Vagina (tissue), 2 donors: Measurements from ENCODE around the gene CDK5R1.

Experiments
- POLR2A ChIP-seq, 2 donors: fragments of 450-650 bp; IDR thresholded peaks; one replicate each; pipeline ENCODE4 v1.6.1; 2017; ENCODE audit warnings: antibody characterized with exemption in 2 of 2, mild to moderate bottlenecking in 2 of 2, moderate library complexity in 2 of 2
- TF ChIP-seq, protein P1 (sequence below), 3 experiments: fragments of 450-650 bp in 2 of 3; fragments of 200-600 bp in 1 of 3; sonication (generic) in 1 of 3; IDR thresholded peaks; one replicate each; pipeline ENCODE4 v1.5.1; 2017 to 2019; ENCODE audit warnings: antibody characterized with exemption in 3 of 3, mild to moderate bottlenecking in 2 of 3, moderate library complexity in 2 of 3

DNA sequence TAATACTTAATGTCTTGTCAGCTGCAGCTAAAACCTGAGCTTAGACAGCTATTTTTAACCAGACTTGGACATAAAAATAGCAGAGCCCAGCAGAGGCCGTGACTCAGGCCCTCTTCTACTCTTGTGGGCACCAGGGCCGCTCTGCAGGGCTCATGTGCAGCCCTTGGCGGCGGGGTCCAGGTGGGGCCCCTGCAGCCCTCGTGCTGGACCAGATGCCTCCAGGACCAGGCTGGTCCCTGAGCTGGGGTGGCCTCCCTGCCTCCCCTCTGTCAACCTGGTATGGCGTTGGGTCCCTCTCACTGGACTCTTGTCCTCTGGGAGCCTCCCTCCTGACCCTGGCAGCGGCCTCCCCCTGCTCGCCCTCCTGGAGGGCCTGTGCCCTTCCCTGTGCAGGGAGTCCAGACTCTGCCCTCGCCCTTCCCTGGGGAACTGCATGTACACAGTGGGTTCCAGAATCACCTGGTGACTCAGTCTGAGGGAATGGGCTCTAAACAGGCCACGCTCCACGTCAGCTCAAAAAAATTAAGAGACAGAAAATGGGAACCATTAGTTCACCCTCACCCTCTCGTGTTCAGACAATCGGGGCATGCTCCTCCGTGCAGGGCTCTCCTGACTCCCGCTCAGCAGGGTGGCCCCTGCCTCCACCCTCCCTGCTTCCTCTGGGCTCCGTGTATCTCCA, 9.7 kb downstream of the CDK5R1 start:
- TF ChIP-seq, protein P1, sequence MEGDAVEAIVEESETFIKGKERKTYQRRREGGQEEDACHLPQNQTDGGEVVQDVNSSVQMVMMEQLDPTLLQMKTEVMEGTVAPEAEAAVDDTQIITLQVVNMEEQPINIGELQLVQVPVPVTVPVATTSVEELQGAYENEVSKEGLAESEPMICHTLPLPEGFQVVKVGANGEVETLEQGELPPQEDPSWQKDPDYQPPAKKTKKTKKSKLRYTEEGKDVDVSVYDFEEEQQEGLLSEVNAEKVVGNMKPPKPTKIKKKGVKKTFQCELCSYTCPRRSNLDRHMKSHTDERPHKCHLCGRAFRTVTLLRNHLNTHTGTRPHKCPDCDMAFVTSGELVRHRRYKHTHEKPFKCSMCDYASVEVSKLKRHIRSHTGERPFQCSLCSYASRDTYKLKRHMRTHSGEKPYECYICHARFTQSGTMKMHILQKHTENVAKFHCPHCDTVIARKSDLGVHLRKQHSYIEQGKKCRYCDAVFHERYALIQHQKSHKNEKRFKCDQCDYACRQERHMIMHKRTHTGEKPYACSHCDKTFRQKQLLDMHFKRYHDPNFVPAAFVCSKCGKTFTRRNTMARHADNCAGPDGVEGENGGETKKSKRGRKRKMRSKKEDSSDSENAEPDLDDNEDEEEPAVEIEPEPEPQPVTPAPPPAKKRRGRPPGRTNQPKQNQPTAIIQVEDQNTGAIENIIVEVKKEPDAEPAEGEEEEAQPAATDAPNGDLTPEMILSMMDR (IDR thresholded peaks at IDR 0.05): no peak
- no peak for TF ChIP-seq POLR2A (IDR thresholded peaks at IDR 0.05)
